Panc1 (cell line): ENCODE measurements around the gene PLCB4. TPM values are rescaled to one million over a fixed set of nuclear protein-coding genes. Genes with fewer than 3 reads are reported as not detected.

Experiments
- ATAC-seq: fragments of 200-7000 bp; cut with Tn5 transposase; 2 replicates; pipeline ENCODE4 v1.9.1; 2020; ENCODE audit warnings: mild to moderate bottlenecking, moderate library complexity
- BruUV-seq: library from RNA; stranded (reverse); fragments of 400-500 nt; replicated peaks from 2 replicates; lab custom pipeline; 2021; lab: Mats Ljungman, UMichigan
- CTCF ChIA-PET: fragments of 300-600 bp; sonication (Branson Sonifier 250); formaldehyde crosslinking; loops from one replicate; lab custom pipeline; 2022; ENCODE audit warnings: antibody characterized with exemption; lab: Charles Lee
- POLR2A ChIA-PET: fragments of 300-600 bp; sonication (Branson Sonifier 250); formaldehyde crosslinking; loops from one replicate; lab custom pipeline; 2022; ENCODE audit warnings: antibody characterized with exemption; lab: Charles Lee
- DNase-seq: peaks from one replicate; pipeline ENCODE4 v3.0.0-alpha.2; 2010; ENCODE audit warnings: low read depth, low spot score
- H3K27ac ChIP-seq: 2 replicates; pipeline ENCODE4 v1.5.1; 2011; ENCODE audit warnings: mild to moderate bottlenecking, low read length, inconsistent platforms
- H3K27me3 ChIP-seq: fragments of 200-500 bp; sonication (Bioruptor generic); 2 replicates; pipeline ENCODE4 v1.6.0; 2014; ENCODE audit warnings: low read length, inconsistent platforms; ENCODE audit not compliant: control insufficient read depth, insufficient read depth
- H3K36me3 ChIP-seq: fragments of 200-500 bp; sonication (Bioruptor generic); 2 replicates; pipeline ENCODE4 v1.5.1; 2014; ENCODE audit warnings: inconsistent platforms, mild to moderate bottlenecking, low read length, moderate library complexity; ENCODE audit not compliant: control insufficient read depth, insufficient read depth
- H3K4me1 ChIP-seq: 2 replicates; pipeline ENCODE4 v1.5.1; 2011; ENCODE audit warnings: inconsistent platforms, mild to moderate bottlenecking, low read length, moderate library complexity; ENCODE audit not compliant: control insufficient read depth, insufficient read depth
- H3K4me3 ChIP-seq, 2 experiments: 2 replicates each; pipeline ENCODE4 v1.5.1; 2011 to 2012; ENCODE audit warnings: low read depth in 2 of 2, low read length in 2 of 2, mild to moderate bottlenecking in 2 of 2, inconsistent platforms in 1 of 2, moderate library complexity in 1 of 2
- H3K9me3 ChIP-seq: fragments of 200-500 bp; sonication (Bioruptor generic); 2 replicates; pipeline ENCODE4 v1.5.1; 2014; ENCODE audit warnings: low read depth, mild to moderate bottlenecking, inconsistent platforms, low read length, moderate library complexity; ENCODE audit not compliant: control insufficient read depth, insufficient read depth
- CTCF ChIP-seq: fragments of 450-650 bp; IDR thresholded peaks from 2 replicates; pipeline ENCODE4 v1.5.1; 2017; ENCODE audit warnings: mild to moderate bottlenecking
- POLR2AphosphoS5 ChIP-seq: IDR thresholded peaks from 2 replicates; pipeline ENCODE4 v1.6.1; 2012; ENCODE audit warnings: mild to moderate bottlenecking, low read depth, low read length, moderate library complexity
- REST ChIP-seq, 2 experiments: IDR thresholded peaks; 2 replicates each; pipeline ENCODE4 v1.6.1; 2011 to 2012; ENCODE audit warnings: low read depth in 2 of 2, control low read depth in 1 of 2, low read length in 1 of 2, mild to moderate bottlenecking in 1 of 2, moderate library complexity in 1 of 2; ENCODE audit not compliant: insufficient read depth in 1 of 2
- SIN3A ChIP-seq: IDR thresholded peaks from 2 replicates; pipeline ENCODE4 v1.6.1; 2012; ENCODE audit warnings: low read depth, mild to moderate bottlenecking, low read length, moderate library complexity, borderline replicate concordance; ENCODE audit not compliant: insufficient read depth
- TCF7L2 ChIP-seq: IDR thresholded peaks from 2 replicates; pipeline ENCODE4 v1.6.1; 2011; ENCODE audit warnings: mild to moderate bottlenecking, low read depth, low read length, inconsistent platforms
- in situ Hi-C: cut with HindIII; loops from 2 replicates; pipeline ENCODE4 v1.10.0; 2016; ENCODE audit warnings: low sequenced_read_pairs, low pct_unique_long_range_greater_than_20kb
- intact Hi-C: fragments of 100-400 bp; cut with micrococcal nuclease; formaldehyde crosslinking; loops from one replicate; pipeline ENCODE4 v1.10.0; 2022; ENCODE audit not compliant: unreplicated experiment
- total RNA-seq: library from RNA; stranded (reverse); gene quantifications from one replicate; pipeline ENCODE4 v1.2.1, GENCODE V29; 2021; ENCODE audit not compliant: unreplicated experiment

The PLCB4 gene
- total RNA-seq, 1 experiment from 2014 or later: 1.5 TPM

GRCh38 chr20:9493803-9494202, 424.9 kb downstream of the PLCB4 start:
- intact Hi-C loops: no loop called here
- H3K27ac ChIP-seq: no peak overlapping the region
- DNase-seq (no peak), ATAC-seq (no peak)
- H3K9me3 ChIP-seq: no peaks in the 10 kb centered on the region
- in situ Hi-C loops: no loop called here
- CTCF ChIA-PET: no interaction called here
- H3K4me3 ChIP-seq: no peak overlapping the region
- no TSS peak for BruUV-seq
- no peak for TF ChIP-seq CTCF
- TF ChIP-seq POLR2AphosphoS5: no peak
- TF ChIP-seq TCF7L2: no peak
- TF ChIP-seq SIN3A: no peak
- TF ChIP-seq REST (IDR thresholded peaks at IDR 0.05; ENCODE audit: insufficient read depth in 1 of 2, low read depth in 2 of 2, low read length in 1 of 2): no peak
- H3K36me3 ChIP-seq: no peaks in the 10 kb centered on the region
- H3K4me1 ChIP-seq: no peaks in the 10 kb centered on the region
- H3K27me3 ChIP-seq: no peaks in the 10 kb centered on the region
- POLR2A ChIA-PET: no interaction called here

- intact Hi-C loops: no loop called here
- ChIA-PET CTCF (no interaction called here), POLR2A (no interaction called here)
- Histone ChIP-seq H3K36me3 (no peaks in the 10 kb centered on the region), H3K4me1 (no peaks in the 10 kb centered on the region), H3K9me3 (no peaks in the 10 kb centered on the region), H3K4me3 (no peak overlapping the region), H3K27me3 (no peaks in the 10 kb centered on the region), H3K27ac (no peak overlapping the region)
- no TSS peak for BruUV-seq
- in situ Hi-C loops: no loop called here
- DNase-seq: no peak
- no peak for ATAC-seq
- TF ChIP-seq REST (IDR thresholded peaks at IDR 0.05; ENCODE audit: insufficient read depth in 1 of 2, low read depth in 2 of 2, low read length in 1 of 2) (no peak), TCF7L2 (no peak), CTCF (no peak), SIN3A (no peak), POLR2AphosphoS5 (no peak)
Observed at GRCh38 chr20:9495701-9496100, 426.8 kb downstream of the PLCB4 start.
